Measurements from ENCODE around the gene LRRC4B. TPM values are rescaled to one million over a fixed set of nuclear protein-coding genes. Genes with fewer than 3 reads are reported as not detected.

The LRRC4B gene
- polyA plus RNA-seq, 1 donor (not counting 4 experiments of a cell fraction or from before 2014, with no cell fraction given): not detected

DNA sequence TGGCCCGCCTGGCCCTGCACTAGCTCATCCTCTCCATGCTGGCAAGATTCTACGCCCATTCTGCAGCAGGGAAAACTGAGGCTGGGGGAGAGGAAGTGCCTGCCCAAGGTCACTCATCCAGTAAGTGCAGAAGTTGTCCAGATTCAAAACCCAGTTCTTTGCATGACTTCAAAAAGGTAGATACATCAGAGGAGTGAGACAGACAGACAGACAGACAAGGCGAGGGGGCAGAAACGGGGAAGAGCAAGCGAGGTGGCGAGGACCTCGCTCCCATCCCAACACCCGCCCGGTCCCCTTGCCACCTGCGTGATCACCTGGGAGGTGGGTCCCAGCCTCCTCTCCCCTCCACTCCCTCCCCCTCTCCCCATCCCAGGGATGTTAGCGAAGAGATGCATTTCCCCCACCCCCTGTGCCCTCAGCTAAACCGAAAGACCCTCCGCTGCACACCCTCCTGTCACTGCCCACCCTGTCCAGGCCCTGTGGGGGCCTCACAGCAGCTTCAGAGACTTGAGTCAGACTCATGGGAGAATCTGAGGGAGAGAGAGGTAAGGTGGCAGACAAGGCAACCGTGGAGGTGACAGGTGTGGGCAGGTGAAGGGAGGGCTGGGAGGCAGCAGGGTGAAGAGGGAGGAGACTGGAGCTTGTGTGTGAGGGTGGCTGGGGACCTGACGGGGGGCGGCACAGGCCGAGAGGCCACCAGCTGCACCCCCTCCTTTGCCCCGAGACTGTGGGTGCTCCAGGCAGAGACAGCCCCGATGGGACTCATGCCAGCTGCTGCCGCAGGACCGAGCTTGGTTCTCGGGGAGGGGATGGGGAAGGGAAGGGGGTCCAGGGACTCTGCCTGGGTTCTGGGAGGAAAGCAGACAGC lies 18.9 kb downstream of the LRRC4B start:
- H2AFZ ChIP-seq (ENCODE audit: control insufficient read depth, low read length): no peak overlapping the region
- H3K79me2 ChIP-seq (ENCODE audit: control insufficient read depth, insufficient read depth, low read length): no peaks in the 10 kb centered on the region
- H3K9me3 ChIP-seq (ENCODE audit: control insufficient read depth, low read depth, low read length): no peaks in the 10 kb centered on the region
- H3K9me1 ChIP-seq (ENCODE audit: control insufficient read depth, extremely low read depth, insufficient read depth, low read length): no peaks in the 10 kb centered on the region
- H3K27ac ChIP-seq (ENCODE audit: control insufficient read depth, insufficient read depth, low read length): no peak overlapping the region
- no peak overlapping the region for H3K4me3 ChIP-seq (ENCODE audit: control insufficient read depth in 2 of 3, extremely low read depth in 1 of 3, insufficient read depth in 2 of 3, low read depth in 1 of 3, low read length in 3 of 3)
- no peak overlapping the region for H3K4me2 ChIP-seq (ENCODE audit: control insufficient read depth, extremely low read depth, insufficient read depth, low read depth, low read length)
- peaks cover 32% of the 10 kb centered on the region for H3K27me3 ChIP-seq (ENCODE audit: control insufficient read depth, extremely low read depth, insufficient read depth, low read length)
- H3K4me1 ChIP-seq (ENCODE audit: control insufficient read depth, extremely low read depth, insufficient read depth, low read length): no peaks in the 10 kb centered on the region
- TF ChIP-seq, protein P1, sequence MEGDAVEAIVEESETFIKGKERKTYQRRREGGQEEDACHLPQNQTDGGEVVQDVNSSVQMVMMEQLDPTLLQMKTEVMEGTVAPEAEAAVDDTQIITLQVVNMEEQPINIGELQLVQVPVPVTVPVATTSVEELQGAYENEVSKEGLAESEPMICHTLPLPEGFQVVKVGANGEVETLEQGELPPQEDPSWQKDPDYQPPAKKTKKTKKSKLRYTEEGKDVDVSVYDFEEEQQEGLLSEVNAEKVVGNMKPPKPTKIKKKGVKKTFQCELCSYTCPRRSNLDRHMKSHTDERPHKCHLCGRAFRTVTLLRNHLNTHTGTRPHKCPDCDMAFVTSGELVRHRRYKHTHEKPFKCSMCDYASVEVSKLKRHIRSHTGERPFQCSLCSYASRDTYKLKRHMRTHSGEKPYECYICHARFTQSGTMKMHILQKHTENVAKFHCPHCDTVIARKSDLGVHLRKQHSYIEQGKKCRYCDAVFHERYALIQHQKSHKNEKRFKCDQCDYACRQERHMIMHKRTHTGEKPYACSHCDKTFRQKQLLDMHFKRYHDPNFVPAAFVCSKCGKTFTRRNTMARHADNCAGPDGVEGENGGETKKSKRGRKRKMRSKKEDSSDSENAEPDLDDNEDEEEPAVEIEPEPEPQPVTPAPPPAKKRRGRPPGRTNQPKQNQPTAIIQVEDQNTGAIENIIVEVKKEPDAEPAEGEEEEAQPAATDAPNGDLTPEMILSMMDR (optimal IDR thresholded peaks at IDR 0.05 in 1 of 3, IDR thresholded peaks at IDR 0.05 in 1 of 3, conservative IDR thresholded peaks at IDR 0.05 in 1 of 3; ENCODE audit: extremely low read depth in 1 of 3, insufficient read depth in 2 of 3, low read length in 3 of 3): no peak
- no peak for TF ChIP-seq EZH2 (IDR thresholded peaks at IDR 0.05; ENCODE audit: low read length)
- H3K9ac ChIP-seq (ENCODE audit: control insufficient read depth, extremely low read depth, insufficient read depth, low read length): no peak overlapping the region
- H4K20me1 ChIP-seq (ENCODE audit: control insufficient read depth, extremely low read depth, insufficient read depth, low read length): no peaks in the 10 kb centered on the region
- FAIRE-seq (no peak), DNase-seq (ENCODE audit: low read depth, low spot score) (no peak)
- dilution Hi-C loops (cut with MboI; ENCODE audit: extremely low pct_ligation_motif_present, low sequenced_read_pairs): no loop called here
- H3K36me3 ChIP-seq (ENCODE audit: control insufficient read depth in 2 of 2, extremely low read depth in 1 of 2, insufficient read depth in 2 of 2, low read length in 2 of 2): no peaks in the 10 kb centered on the region

- H3K27me3 ChIP-seq (ENCODE audit: control insufficient read depth, extremely low read depth, insufficient read depth, low read length): peaks cover 32% of the 10 kb centered on the region
- no peak for FAIRE-seq
- dilution Hi-C loops (cut with MboI; ENCODE audit: extremely low pct_ligation_motif_present, low sequenced_read_pairs): no loop called here
These were observed 19.8 kb downstream of the LRRC4B start for GRCh38 chr19:50548191-50549058.

More at GRCh38 chr19:50548191-50549058, 19.8 kb downstream of the LRRC4B start:
- H3K27ac ChIP-seq (ENCODE audit: control insufficient read depth, insufficient read depth, low read length): no peak overlapping the region
- H3K4me2 ChIP-seq (ENCODE audit: control insufficient read depth, extremely low read depth, insufficient read depth, low read depth, low read length): no peak overlapping the region
- no peaks in the 10 kb centered on the region for H3K79me2 ChIP-seq (ENCODE audit: control insufficient read depth, insufficient read depth, low read length)
- TF ChIP-seq EZH2 (IDR thresholded peaks at IDR 0.05; ENCODE audit: low read length): no peak
- TF ChIP-seq, protein P1 (optimal IDR thresholded peaks at IDR 0.05 in 1 of 3, IDR thresholded peaks at IDR 0.05 in 1 of 3, conservative IDR thresholded peaks at IDR 0.05 in 1 of 3; ENCODE audit: extremely low read depth in 1 of 3, insufficient read depth in 2 of 3, low read length in 3 of 3): no peak
- no peaks in the 10 kb centered on the region for H3K4me1 ChIP-seq (ENCODE audit: control insufficient read depth, extremely low read depth, insufficient read depth, low read length)
- no peak for DNase-seq (ENCODE audit: low read depth, low spot score)
- no peaks in the 10 kb centered on the region for H3K36me3 ChIP-seq (ENCODE audit: control insufficient read depth in 2 of 2, extremely low read depth in 1 of 2, insufficient read depth in 2 of 2, low read length in 2 of 2)
- H4K20me1 ChIP-seq (ENCODE audit: control insufficient read depth, extremely low read depth, insufficient read depth, low read length): no peaks in the 10 kb centered on the region
- H3K9ac ChIP-seq (ENCODE audit: control insufficient read depth, extremely low read depth, insufficient read depth, low read length): no peak overlapping the region
- no peaks in the 10 kb centered on the region for H3K9me1 ChIP-seq (ENCODE audit: control insufficient read depth, extremely low read depth, insufficient read depth, low read length)
- no peak overlapping the region for H3K4me3 ChIP-seq (ENCODE audit: control insufficient read depth in 2 of 3, extremely low read depth in 1 of 3, insufficient read depth in 2 of 3, low read depth in 1 of 3, low read length in 3 of 3)
- H2AFZ ChIP-seq (ENCODE audit: control insufficient read depth, low read length): no peak overlapping the region
- H3K9me3 ChIP-seq (ENCODE audit: control insufficient read depth, low read depth, low read length): no peaks in the 10 kb centered on the region
